ENCODE measurements around the gene MCRIP2.

DNA sequence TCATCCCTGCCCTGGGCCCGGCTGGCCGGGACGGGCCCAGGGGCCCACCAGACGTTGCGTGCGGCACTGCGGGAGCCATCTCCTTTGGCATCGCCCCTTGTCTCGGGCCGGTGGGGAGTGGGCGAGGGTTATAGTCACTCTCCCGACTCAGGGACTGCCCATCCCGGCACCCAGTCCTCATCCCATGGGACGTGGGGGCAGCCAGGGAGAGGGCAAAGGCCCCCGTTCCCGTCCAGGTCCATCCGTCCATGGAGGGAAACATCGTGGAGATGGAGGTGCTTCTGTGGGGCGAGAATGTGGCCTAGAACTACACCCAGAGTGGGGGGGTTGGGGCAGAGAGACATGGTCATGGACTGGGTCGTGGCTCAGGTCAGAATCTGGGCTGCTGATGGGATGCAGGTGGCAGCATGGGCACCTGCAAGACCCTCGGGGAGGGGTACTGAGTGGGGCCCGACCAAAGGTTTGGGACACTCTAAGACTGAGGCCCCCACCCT is 5.1 kb downstream of the MCRIP2 start:
- TF ChIP-seq FOXM1 (IDR thresholded peaks at IDR 0.05; ENCODE audit: borderline replicate concordance, low read depth): no peak
- TF ChIP-seq CREB1 (IDR thresholded peaks at IDR 0.05; ENCODE audit: low read depth): no peak
- no peak for TF ChIP-seq TCF12 (IDR thresholded peaks at IDR 0.05; ENCODE audit: low read depth)
- TF ChIP-seq TAF1 (IDR thresholded peaks at IDR 0.05; ENCODE audit: low read depth): no peak
- TF ChIP-seq YY1 (IDR thresholded peaks at IDR 0.05; ENCODE audit: low read depth): no peak
- no peak for TF ChIP-seq EP300 (IDR thresholded peaks at IDR 0.05; ENCODE audit: borderline replicate concordance)
- TF ChIP-seq, protein P1, sequence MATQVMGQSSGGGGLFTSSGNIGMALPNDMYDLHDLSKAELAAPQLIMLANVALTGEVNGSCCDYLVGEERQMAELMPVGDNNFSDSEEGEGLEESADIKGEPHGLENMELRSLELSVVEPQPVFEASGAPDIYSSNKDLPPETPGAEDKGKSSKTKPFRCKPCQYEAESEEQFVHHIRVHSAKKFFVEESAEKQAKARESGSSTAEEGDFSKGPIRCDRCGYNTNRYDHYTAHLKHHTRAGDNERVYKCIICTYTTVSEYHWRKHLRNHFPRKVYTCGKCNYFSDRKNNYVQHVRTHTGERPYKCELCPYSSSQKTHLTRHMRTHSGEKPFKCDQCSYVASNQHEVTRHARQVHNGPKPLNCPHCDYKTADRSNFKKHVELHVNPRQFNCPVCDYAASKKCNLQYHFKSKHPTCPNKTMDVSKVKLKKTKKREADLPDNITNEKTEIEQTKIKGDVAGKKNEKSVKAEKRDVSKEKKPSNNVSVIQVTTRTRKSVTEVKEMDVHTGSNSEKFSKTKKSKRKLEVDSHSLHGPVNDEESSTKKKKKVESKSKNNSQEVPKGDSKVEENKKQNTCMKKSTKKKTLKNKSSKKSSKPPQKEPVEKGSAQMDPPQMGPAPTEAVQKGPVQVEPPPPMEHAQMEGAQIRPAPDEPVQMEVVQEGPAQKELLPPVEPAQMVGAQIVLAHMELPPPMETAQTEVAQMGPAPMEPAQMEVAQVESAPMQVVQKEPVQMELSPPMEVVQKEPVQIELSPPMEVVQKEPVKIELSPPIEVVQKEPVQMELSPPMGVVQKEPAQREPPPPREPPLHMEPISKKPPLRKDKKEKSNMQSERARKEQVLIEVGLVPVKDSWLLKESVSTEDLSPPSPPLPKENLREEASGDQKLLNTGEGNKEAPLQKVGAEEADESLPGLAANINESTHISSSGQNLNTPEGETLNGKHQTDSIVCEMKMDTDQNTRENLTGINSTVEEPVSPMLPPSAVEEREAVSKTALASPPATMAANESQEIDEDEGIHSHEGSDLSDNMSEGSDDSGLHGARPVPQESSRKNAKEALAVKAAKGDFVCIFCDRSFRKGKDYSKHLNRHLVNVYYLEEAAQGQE (IDR thresholded peaks at IDR 0.05; ENCODE audit: low read depth): no peak
- TF ChIP-seq CEBPB (IDR thresholded peaks at IDR 0.05): no peak
- TF ChIP-seq RAD21 (IDR thresholded peaks at IDR 0.05; ENCODE audit: low read depth): no peak
- TF ChIP-seq, protein P2, sequence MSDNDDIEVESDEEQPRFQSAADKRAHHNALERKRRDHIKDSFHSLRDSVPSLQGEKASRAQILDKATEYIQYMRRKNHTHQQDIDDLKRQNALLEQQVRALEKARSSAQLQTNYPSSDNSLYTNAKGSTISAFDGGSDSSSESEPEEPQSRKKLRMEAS (IDR thresholded peaks at IDR 0.05): no peak
- no peak for TF ChIP-seq ZBTB7A (IDR thresholded peaks at IDR 0.05; ENCODE audit: low read depth)
- no peak for TF ChIP-seq EGR1 (IDR thresholded peaks at IDR 0.05)
- TF ChIP-seq NFIC (IDR thresholded peaks at IDR 0.05): no peak

All from Ishikawa (cell line).